ENCODE measurements around the gene SURF1.

DNA sequence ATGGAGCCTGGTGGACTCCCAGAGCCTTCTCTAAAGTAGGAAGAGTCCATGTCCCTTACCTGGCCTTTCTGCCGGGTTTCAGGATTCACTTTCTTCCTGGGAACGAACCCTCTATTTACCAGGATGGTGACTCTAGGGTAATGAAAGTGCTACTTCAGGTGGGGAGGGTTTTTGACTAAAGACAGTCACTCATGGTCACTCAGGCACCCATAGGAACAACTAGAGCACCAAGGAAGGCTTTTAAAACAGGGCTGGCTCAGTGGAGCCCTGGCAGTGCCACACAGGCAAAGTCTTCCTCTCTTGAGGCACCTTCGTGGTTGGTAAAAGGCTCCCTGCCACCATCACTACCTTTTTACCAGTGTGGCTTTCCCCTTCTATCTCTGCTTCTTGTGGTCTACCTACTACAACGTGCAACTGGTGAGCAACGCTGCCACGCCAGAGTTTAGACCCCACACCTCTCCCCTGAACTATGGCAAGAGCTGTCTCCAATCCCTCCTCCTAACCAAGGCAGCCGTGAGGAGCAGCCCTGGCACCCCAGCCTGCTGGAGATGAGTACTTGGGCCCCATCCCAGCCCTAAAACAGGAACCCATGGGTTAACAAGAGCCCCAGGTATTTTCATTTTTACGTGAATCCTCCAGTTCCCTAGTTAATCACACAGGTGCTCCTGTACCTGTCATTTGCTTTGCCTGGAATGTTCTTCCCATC, 3.5 kb downstream of the SURF1 start:
- TF ChIP-seq, protein P1, sequence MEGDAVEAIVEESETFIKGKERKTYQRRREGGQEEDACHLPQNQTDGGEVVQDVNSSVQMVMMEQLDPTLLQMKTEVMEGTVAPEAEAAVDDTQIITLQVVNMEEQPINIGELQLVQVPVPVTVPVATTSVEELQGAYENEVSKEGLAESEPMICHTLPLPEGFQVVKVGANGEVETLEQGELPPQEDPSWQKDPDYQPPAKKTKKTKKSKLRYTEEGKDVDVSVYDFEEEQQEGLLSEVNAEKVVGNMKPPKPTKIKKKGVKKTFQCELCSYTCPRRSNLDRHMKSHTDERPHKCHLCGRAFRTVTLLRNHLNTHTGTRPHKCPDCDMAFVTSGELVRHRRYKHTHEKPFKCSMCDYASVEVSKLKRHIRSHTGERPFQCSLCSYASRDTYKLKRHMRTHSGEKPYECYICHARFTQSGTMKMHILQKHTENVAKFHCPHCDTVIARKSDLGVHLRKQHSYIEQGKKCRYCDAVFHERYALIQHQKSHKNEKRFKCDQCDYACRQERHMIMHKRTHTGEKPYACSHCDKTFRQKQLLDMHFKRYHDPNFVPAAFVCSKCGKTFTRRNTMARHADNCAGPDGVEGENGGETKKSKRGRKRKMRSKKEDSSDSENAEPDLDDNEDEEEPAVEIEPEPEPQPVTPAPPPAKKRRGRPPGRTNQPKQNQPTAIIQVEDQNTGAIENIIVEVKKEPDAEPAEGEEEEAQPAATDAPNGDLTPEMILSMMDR (IDR thresholded peaks at IDR 0.05): no peak
- TF ChIP-seq POLR2A (IDR thresholded peaks at IDR 0.05): no peak
- TF ChIP-seq POLR2AphosphoS5 (IDR thresholded peaks at IDR 0.05): no peak
- TF ChIP-seq EP300 (IDR thresholded peaks at IDR 0.05): no peak

Measured in gastroesophageal sphincter (tissue), 3 donors.